ENCODE data around the gene THOC5.
"Not testable (repeated sequence)": the region's sequence is repeated elsewhere in the genome, so short reads cannot be mapped to it uniquely, and the experiment has no call there.

THOC5 gene

GRCh38 chr22:29503811-29504372, 49.7 kb downstream of the THOC5 start:
- Histone ChIP-seq H2AFZ (no peak overlapping the region), H3K4me3 (ENCODE audit: low read depth, low read length) (no peak overlapping the region), H3K9ac (no peak overlapping the region), H3K27me3 (ENCODE audit: control insufficient read depth, insufficient read depth, low read length) (no peaks in the 10 kb centered on the region), H3K4me1 (peaks cover 3% of the 10 kb centered on the region), H3K79me2 (no peaks in the 10 kb centered on the region), H3K9me3 (ENCODE audit: control insufficient read depth, low read length) (no peaks in the 10 kb centered on the region), H3K36me3 (ENCODE audit: control insufficient read depth, insufficient read depth, low read length) (no peaks in the 10 kb centered on the region), H3K27ac (no peak overlapping the region), H3K4me2 (ENCODE audit: low read length) (no peak overlapping the region)
- TF ChIP-seq, protein P1, sequence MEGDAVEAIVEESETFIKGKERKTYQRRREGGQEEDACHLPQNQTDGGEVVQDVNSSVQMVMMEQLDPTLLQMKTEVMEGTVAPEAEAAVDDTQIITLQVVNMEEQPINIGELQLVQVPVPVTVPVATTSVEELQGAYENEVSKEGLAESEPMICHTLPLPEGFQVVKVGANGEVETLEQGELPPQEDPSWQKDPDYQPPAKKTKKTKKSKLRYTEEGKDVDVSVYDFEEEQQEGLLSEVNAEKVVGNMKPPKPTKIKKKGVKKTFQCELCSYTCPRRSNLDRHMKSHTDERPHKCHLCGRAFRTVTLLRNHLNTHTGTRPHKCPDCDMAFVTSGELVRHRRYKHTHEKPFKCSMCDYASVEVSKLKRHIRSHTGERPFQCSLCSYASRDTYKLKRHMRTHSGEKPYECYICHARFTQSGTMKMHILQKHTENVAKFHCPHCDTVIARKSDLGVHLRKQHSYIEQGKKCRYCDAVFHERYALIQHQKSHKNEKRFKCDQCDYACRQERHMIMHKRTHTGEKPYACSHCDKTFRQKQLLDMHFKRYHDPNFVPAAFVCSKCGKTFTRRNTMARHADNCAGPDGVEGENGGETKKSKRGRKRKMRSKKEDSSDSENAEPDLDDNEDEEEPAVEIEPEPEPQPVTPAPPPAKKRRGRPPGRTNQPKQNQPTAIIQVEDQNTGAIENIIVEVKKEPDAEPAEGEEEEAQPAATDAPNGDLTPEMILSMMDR (IDR thresholded peaks at IDR 0.05) = no peak

DNA sequence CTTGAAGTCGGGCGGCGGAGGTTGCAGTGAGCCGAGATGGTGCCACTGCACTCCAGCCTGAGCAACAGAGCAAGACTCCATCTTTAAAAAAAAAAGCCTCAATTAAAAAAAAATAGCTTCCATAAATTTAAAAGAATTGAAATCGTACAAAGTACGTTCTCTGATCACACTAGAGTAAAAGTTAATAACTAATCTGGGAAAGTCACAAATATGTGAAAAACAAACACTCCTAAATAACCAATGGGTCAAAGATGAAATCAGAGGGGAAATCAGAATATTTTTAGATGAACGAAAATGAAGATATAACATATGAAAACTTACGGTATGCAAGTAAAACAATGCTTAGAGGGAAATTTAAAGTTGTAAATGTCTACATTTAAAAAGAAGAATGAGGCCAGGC, 53.7 kb downstream of the THOC5 start:
- no peaks in the 10 kb centered on the region for H3K79me2 ChIP-seq
- TF ChIP-seq, protein P1 (IDR thresholded peaks at IDR 0.05) = no peak
- H3K27ac ChIP-seq = no peak overlapping the region
- no peak overlapping the region for H2AFZ ChIP-seq
- H3K9me3 ChIP-seq (ENCODE audit: control insufficient read depth, low read length) = no peaks in the 10 kb centered on the region
- no peak overlapping the region for H3K4me3 ChIP-seq (ENCODE audit: low read depth, low read length)
- H3K4me1 ChIP-seq = peaks cover 3% of the 10 kb centered on the region
- H3K9ac ChIP-seq = no peak overlapping the region
- H3K27me3 ChIP-seq (ENCODE audit: control insufficient read depth, insufficient read depth, low read length) = no peaks in the 10 kb centered on the region
- H3K36me3 ChIP-seq (ENCODE audit: control insufficient read depth, insufficient read depth, low read length) = no peaks in the 10 kb centered on the region
- H3K4me2 ChIP-seq (ENCODE audit: low read length) = no peak overlapping the region

- H3K4me3 ChIP-seq (ENCODE audit: low read depth, low read length) = no peak overlapping the region
- H3K9ac ChIP-seq = no peak overlapping the region
- no peaks in the 10 kb centered on the region for H3K79me2 ChIP-seq
- no peak overlapping the region for H3K27ac ChIP-seq
- no peaks in the 10 kb centered on the region for H3K4me1 ChIP-seq
- no peaks in the 10 kb centered on the region for H3K9me3 ChIP-seq (ENCODE audit: control insufficient read depth, low read length)
- no peak overlapping the region for H3K4me2 ChIP-seq (ENCODE audit: low read length)
- no peaks in the 10 kb centered on the region for H3K36me3 ChIP-seq (ENCODE audit: control insufficient read depth, insufficient read depth, low read length)
- H2AFZ ChIP-seq = no peak overlapping the region
- no peaks in the 10 kb centered on the region for H3K27me3 ChIP-seq (ENCODE audit: control insufficient read depth, insufficient read depth, low read length)
- TF ChIP-seq, protein P1 (IDR thresholded peaks at IDR 0.05) = no peak
Observed at GRCh38 chr22:29493636-29494035, 59.9 kb downstream of the THOC5 start.

DNA sequence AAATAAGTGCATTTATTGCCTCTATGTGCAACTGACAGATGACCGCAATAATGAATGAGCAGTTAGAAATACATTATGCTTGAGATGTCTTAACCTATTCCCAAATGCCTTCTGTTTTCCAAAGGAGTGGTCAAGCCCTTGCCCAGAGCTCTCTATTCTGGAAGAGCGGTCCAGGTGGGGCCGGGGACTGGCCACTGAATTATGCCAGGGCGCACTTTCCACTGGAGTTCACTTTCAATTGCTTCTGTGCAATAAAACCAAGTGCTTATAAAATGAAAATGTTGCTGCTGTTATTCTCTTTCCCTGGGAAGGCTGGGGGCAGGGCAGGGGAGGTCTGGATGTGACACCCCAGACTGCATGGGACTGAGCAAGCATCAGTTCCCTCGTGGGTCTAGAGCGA, 62.5 kb downstream of the THOC5 start:
- Histone ChIP-seq H3K27ac (no peak overlapping the region), H3K36me3 (ENCODE audit: control insufficient read depth, insufficient read depth, low read length) (no peaks in the 10 kb centered on the region), H3K79me2 (no peaks in the 10 kb centered on the region), H3K4me3 (ENCODE audit: low read depth, low read length) (no peak overlapping the region), H3K27me3 (ENCODE audit: control insufficient read depth, insufficient read depth, low read length) (no peaks in the 10 kb centered on the region), H3K9me3 (ENCODE audit: control insufficient read depth, low read length) (no peaks in the 10 kb centered on the region), H3K4me2 (ENCODE audit: low read length) (no peak overlapping the region), H3K9ac (no peak overlapping the region), H2AFZ (no peak overlapping the region), H3K4me1 (no peaks in the 10 kb centered on the region)
- TF ChIP-seq, protein P1 (IDR thresholded peaks at IDR 0.05) = no peak

DNA sequence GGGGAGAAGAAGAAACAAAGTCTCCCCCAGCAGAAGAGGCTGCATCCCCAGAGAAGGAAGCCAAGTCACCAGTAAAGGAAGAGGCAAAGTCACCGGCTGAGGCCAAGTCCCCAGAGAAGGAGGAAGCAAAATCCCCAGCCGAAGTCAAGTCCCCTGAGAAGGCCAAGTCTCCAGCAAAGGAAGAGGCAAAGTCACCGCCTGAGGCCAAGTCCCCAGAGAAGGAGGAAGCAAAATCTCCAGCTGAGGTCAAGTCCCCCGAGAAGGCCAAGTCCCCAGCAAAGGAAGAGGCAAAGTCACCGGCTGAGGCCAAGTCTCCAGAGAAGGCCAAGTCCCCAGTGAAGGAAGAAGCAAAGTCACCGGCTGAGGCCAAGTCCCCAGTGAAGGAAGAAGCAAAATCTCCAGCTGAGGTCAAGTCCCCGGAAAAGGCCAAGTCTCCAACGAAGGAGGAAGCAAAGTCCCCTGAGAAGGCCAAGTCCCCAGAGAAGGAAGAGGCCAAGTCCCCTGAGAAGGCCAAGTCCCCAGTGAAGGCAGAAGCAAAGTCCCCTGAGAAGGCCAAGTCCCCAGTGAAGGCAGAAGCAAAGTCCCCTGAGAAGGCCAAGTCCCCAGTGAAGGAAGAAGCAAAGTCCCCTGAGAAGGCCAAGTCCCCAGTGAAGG, 64.3 kb downstream of the THOC5 start:
- not testable (repeated sequence) for H2AFZ ChIP-seq; H3K4me1 ChIP-seq; H3K9me3 ChIP-seq (ENCODE audit: control insufficient read depth, low read length); H3K36me3 ChIP-seq (ENCODE audit: control insufficient read depth, insufficient read depth, low read length); H3K4me3 ChIP-seq (ENCODE audit: low read depth, low read length); H3K4me2 ChIP-seq (ENCODE audit: low read length); H3K27ac ChIP-seq; H3K27me3 ChIP-seq (ENCODE audit: control insufficient read depth, insufficient read depth, low read length); H3K79me2 ChIP-seq; H3K9ac ChIP-seq

Data from parathyroid adenoma (tissue), 2 donors.